IMR-90 (cell line): ENCODE results near the gene ALDH5A1. TPM values are rescaled to one million over a fixed set of nuclear protein-coding genes. Genes with fewer than 3 reads are reported as not detected.

Experiments
- ATAC-seq: fragments of 200-7000 bp; cut with Tn5 transposase; 2 replicates; pipeline ENCODE4 v1.9.1; 2020; ENCODE audit warnings: low read depth, mild to moderate bottlenecking, moderate library complexity
- BruUV-seq: library from RNA; stranded (reverse); fragments of 400-500 nt; replicated peaks from 2 replicates; lab custom pipeline; 2021; lab: Mats Ljungman, UMichigan
- CTCF ChIA-PET: fragments of 300-600 bp; formaldehyde crosslinking; extraction: SDS; loops from one replicate; lab custom pipeline; 2021; ENCODE audit warnings: antibody characterized with exemption; lab: Yijun Ruan, JAX
- POLR2A ChIA-PET: fragments of 300-600 bp; sonication (Branson Sonifier 250); formaldehyde crosslinking; loops from one replicate; lab custom pipeline; 2022; ENCODE audit warnings: antibody characterized with exemption; ENCODE audit not compliant: unreplicated experiment; lab: Charles Lee
- DNase-seq: peaks from one replicate; pipeline ENCODE4 v3.0.0; 2013
- H2AFZ ChIP-seq: replicated peaks from 2 replicates; pipeline ENCODE3; 2013; ENCODE audit warnings: low read length, mild to moderate bottlenecking; ENCODE audit not compliant: poor library complexity
- H2AK5ac ChIP-seq: 2 replicates; pipeline ENCODE4 v1.6.1; 2013; ENCODE audit warnings: low read depth, low read length, inconsistent platforms
- H2AK9ac ChIP-seq: replicated peaks from 2 replicates; pipeline ENCODE3; 2013; ENCODE audit warnings: mild to moderate bottlenecking, low read depth, low read length, moderate library complexity; ENCODE audit not compliant: poor library complexity
- H2BK120ac ChIP-seq: 2 replicates; pipeline ENCODE4 v1.6.1; 2013; ENCODE audit warnings: low read depth, low read length, inconsistent platforms
- H2BK15ac ChIP-seq: 3 replicates; pipeline ENCODE4 v1.6.1; 2013; ENCODE audit warnings: low read depth, low read length, inconsistent platforms
- H2BK20ac ChIP-seq: 2 replicates; pipeline ENCODE4 v1.6.1; 2013; ENCODE audit warnings: low read depth, mild to moderate bottlenecking, inconsistent platforms, low read length, moderate library complexity
- H2BK5ac ChIP-seq: 2 replicates; pipeline ENCODE4 v1.6.1; 2013; ENCODE audit warnings: mild to moderate bottlenecking, low read depth, low read length, inconsistent platforms; ENCODE audit not compliant: poor library complexity, severe bottlenecking
- H3K14ac ChIP-seq: replicated peaks from 2 replicates; pipeline ENCODE4 v1.6.1; 2013; ENCODE audit warnings: low read depth, low read length, inconsistent platforms
- H3K18ac ChIP-seq: 2 replicates; pipeline ENCODE4 v1.6.1; 2013; ENCODE audit warnings: low read depth, low read length, control low read depth
- H3K23ac ChIP-seq: 2 replicates; pipeline ENCODE4 v1.6.1; 2013; ENCODE audit warnings: low read depth, low read length, inconsistent platforms
- H3K27ac ChIP-seq: 2 replicates; pipeline ENCODE4 v1.5.1; 2013; ENCODE audit warnings: mild to moderate bottlenecking, control low read depth, low read length; ENCODE audit not compliant: insufficient read depth
- H3K27me3 ChIP-seq: 2 replicates; pipeline ENCODE4 v1.6.1; 2013; ENCODE audit warnings: low read length; ENCODE audit not compliant: control insufficient read depth, insufficient read depth
- H3K36me3 ChIP-seq: 2 replicates; pipeline ENCODE4 v1.6.1; 2013; ENCODE audit warnings: low read length, mixed read lengths; ENCODE audit not compliant: control insufficient read depth, insufficient read depth
- H3K4ac ChIP-seq: 2 replicates; pipeline ENCODE4 v1.6.1; 2013; ENCODE audit warnings: low read depth, low read length, inconsistent platforms
- H3K4me1 ChIP-seq: 2 replicates; pipeline ENCODE4 v1.6.1; 2013; ENCODE audit warnings: low read length, mixed read lengths; ENCODE audit not compliant: control insufficient read depth, insufficient read depth
- H3K4me2 ChIP-seq: 2 replicates; pipeline ENCODE4 v1.6.1; 2013; ENCODE audit warnings: low read depth, mild to moderate bottlenecking, control low read depth, low read length, moderate library complexity
- H3K4me3 ChIP-seq: 2 replicates; pipeline ENCODE4 v1.5.1; 2013; ENCODE audit warnings: low read depth, mild to moderate bottlenecking, control low read depth, low read length, moderate library complexity; ENCODE audit not compliant: insufficient read depth
- H3K56ac ChIP-seq: 2 replicates; pipeline ENCODE4 v1.6.1; 2013; ENCODE audit warnings: low read length, inconsistent platforms; ENCODE audit not compliant: insufficient read depth; ENCODE audit errors: extremely low read depth
- H3K79me1 ChIP-seq, 2 experiments: 2 replicates each; pipeline ENCODE4 v1.6.1; 2013; ENCODE audit warnings: low read length in 2 of 2, inconsistent platforms in 1 of 2, low read depth in 1 of 2
- H3K9ac ChIP-seq: 2 replicates; pipeline ENCODE4 v1.6.1; 2013; ENCODE audit warnings: low read depth, low read length, control low read depth
- H3K9me1 ChIP-seq: 2 replicates; pipeline ENCODE4 v1.6.1; 2013; ENCODE audit warnings: low read length, inconsistent platforms; ENCODE audit not compliant: insufficient read depth
- H3K9me3 ChIP-seq: 2 replicates; pipeline ENCODE4 v1.6.1; 2013; ENCODE audit warnings: low read length; ENCODE audit not compliant: control insufficient read depth, insufficient read depth
- H4K20me1 ChIP-seq: 2 replicates; pipeline ENCODE4 v1.6.1; 2013; ENCODE audit warnings: low read length, inconsistent platforms; ENCODE audit not compliant: insufficient read depth
- H4K5ac ChIP-seq: 2 replicates; pipeline ENCODE4 v1.6.1; 2013; ENCODE audit warnings: mild to moderate bottlenecking, low read depth, low read length, control low read depth
- H4K8ac ChIP-seq, 2 experiments: 2 replicates each; pipeline ENCODE4 v1.6.1; 2013; ENCODE audit warnings: low read depth in 2 of 2, low read length in 2 of 2, control low read depth in 1 of 2, inconsistent platforms in 1 of 2
- H4K91ac ChIP-seq: 2 replicates; pipeline ENCODE4 v1.6.1; 2013; ENCODE audit warnings: low read depth, low read length, inconsistent platforms; ENCODE audit not compliant: insufficient read depth
- BHLHE40 ChIP-seq: fragments of 150-350 bp; IDR thresholded peaks from 2 replicates; pipeline ENCODE4 v1.6.1; 2016; ENCODE audit warnings: mild to moderate bottlenecking, low read depth, low read length
- CEBPB ChIP-seq: IDR thresholded peaks from 2 replicates; pipeline ENCODE4 v1.6.1; 2012; ENCODE audit warnings: low read depth, low read length, improper control_type of control experiment
- CHD1 ChIP-seq: IDR thresholded peaks from 2 replicates; pipeline ENCODE4 v1.6.1; 2012; ENCODE audit warnings: low read depth, low read length, improper control_type of control experiment
- FOS ChIP-seq: fragments of 150-350 bp; IDR thresholded peaks from 2 replicates; pipeline ENCODE4 v1.6.1; 2016; ENCODE audit warnings: low read depth, low read length
- MAFK ChIP-seq: IDR thresholded peaks from 2 replicates; pipeline ENCODE4 v1.6.1; 2012; ENCODE audit warnings: low read depth, low read length, improper control_type of control experiment
- MAZ ChIP-seq: IDR thresholded peaks from 2 replicates; pipeline ENCODE4 v1.6.1; 2012; ENCODE audit warnings: low read depth, mild to moderate bottlenecking, low read length, improper control_type of control experiment, moderate library complexity, borderline replicate concordance
- MXI1 ChIP-seq: IDR thresholded peaks from 2 replicates; pipeline ENCODE4 v1.6.1; 2012; ENCODE audit warnings: low read depth, mild to moderate bottlenecking, low read length, moderate library complexity, borderline replicate concordance
- NFE2L2 ChIP-seq: fragments of 150-350 bp; IDR thresholded peaks from 2 replicates; pipeline ENCODE4 v1.6.1; 2016; ENCODE audit warnings: low read depth, mild to moderate bottlenecking, low read length
- POLR2A ChIP-seq: IDR thresholded peaks from 2 replicates; pipeline ENCODE4 v1.6.1; 2012; ENCODE audit warnings: mild to moderate bottlenecking, low read depth, low read length
- RAD21 ChIP-seq: IDR thresholded peaks from 2 replicates; pipeline ENCODE4 v1.6.1; 2012; ENCODE audit warnings: low read length, improper control_type of control experiment
- RCOR1 ChIP-seq: IDR thresholded peaks from 2 replicates; pipeline ENCODE4 v1.6.1; 2012; ENCODE audit warnings: mild to moderate bottlenecking, low read length, improper control_type of control experiment; ENCODE audit not compliant: insufficient replicate concordance
- RFX5 ChIP-seq: IDR thresholded peaks from 2 replicates; pipeline ENCODE4 v1.8.0; 2012; ENCODE audit warnings: low read depth, mild to moderate bottlenecking, low read length, moderate library complexity
- SMC3 ChIP-seq: fragments of 150-350 bp; IDR thresholded peaks from 2 replicates; pipeline ENCODE4 v1.6.1; 2016; ENCODE audit warnings: low read depth, mild to moderate bottlenecking, antibody characterized with exemption, low read length, moderate library complexity
- USF2 ChIP-seq: fragments of 150-350 bp; IDR thresholded peaks from 2 replicates; pipeline ENCODE4 v1.6.1; 2017; ENCODE audit warnings: mild to moderate bottlenecking, antibody characterized with exemption, low read length, low read depth
- whole genome bisulfite sequencing, 2 experiments: methylation state at CpG; one replicate each; pipeline versions ENCODE4 v1.1.5 to v1.1.7; 2013; ENCODE audit warnings: missing lambda C conversion rate in 2 of 2; ENCODE audit not compliant: insufficient read length in 1 of 2; ENCODE audit errors: extremely low coverage in 2 of 2; 5-methylcytosine and 5-hydroxymethylcytosine counted together
- dilution Hi-C: fragments of 300-500 bp; cut with HindIII; formaldehyde crosslinking; loops from one replicate; pipeline ENCODE4 v1.14.3; 2018; ENCODE audit warnings: low sequenced_read_pairs; ENCODE audit not compliant: unreplicated experiment
- in situ Hi-C: fragments of 300-500 bp; cut with MboI; formaldehyde crosslinking; loops from 3 replicates; pipeline ENCODE4 v1.14.3; 2019; ENCODE audit warnings: low sequenced_read_pairs, inconsistent platforms, mixed read lengths
- intact Hi-C: fragments of 100-400 bp; cut with micrococcal nuclease; formaldehyde crosslinking; loops from 2 replicates; pipeline ENCODE4 v1.10.0; 2022
- polyA plus RNA-seq, 3 experiments: library from polyadenylated mRNA; depleted of rRNA; stranded (reverse); fragments of >200 nt; gene quantifications; 2 replicates each; pipeline ENCODE4 v1.2.3, GENCODE V29; 2012; ENCODE audit warnings: low replicate concordance in 1 of 3
- total RNA-seq: library from RNA; depleted of rRNA; stranded (reverse); fragments of >200 nt; gene quantifications from 2 replicates; pipeline ENCODE4 v1.2.3, GENCODE V29; 2012
- TF ChIP-seq, protein P1 (sequence below): conservative IDR thresholded peaks from 2 replicates; pipeline ENCODE4 v1.5.1; 2012; ENCODE audit warnings: mild to moderate bottlenecking, low read depth, low read length, improper control_type of control experiment
- TF ChIP-seq, protein P2 (sequence below): fragments of 150-350 bp; IDR thresholded peaks from 2 replicates; pipeline ENCODE4 v1.6.1; 2016; ENCODE audit warnings: low read depth, mild to moderate bottlenecking, low read length, moderate library complexity, borderline replicate concordance

The ALDH5A1 gene
- total and polyA plus RNA-seq, 2 of the 4 experiments (the other 2 are of a cell fraction), result 0.36 to 0.48 TPM

- Histone ChIP-seq H3K36me3 (no peaks in the 10 kb centered on the region), H2BK120ac (no peak overlapping the region), H3K23ac (no peak overlapping the region), H3K9ac (no peak overlapping the region), H2AFZ (no peak overlapping the region), H2AK5ac (no peak overlapping the region), H2BK20ac (no peak overlapping the region), H3K9me1 (no peaks in the 10 kb centered on the region), H4K20me1 (no peaks in the 10 kb centered on the region), H3K27ac (no peak overlapping the region), H4K91ac (no peak overlapping the region), H3K27me3 (no peaks in the 10 kb centered on the region; the same call in 1 of the 2 replicates), H3K4me3 (no peak overlapping the region), H3K4me1 (no peaks in the 10 kb centered on the region), H3K56ac (no peak overlapping the region), H3K18ac (no peak overlapping the region), H4K5ac (no peak overlapping the region), H3K4me2 (no peak overlapping the region), H2BK5ac (no peak overlapping the region), H2BK15ac (no peak overlapping the region), H3K79me1 (no peaks in the 10 kb centered on the region), H3K14ac (no peak overlapping the region), H3K9me3 (no peaks in the 10 kb centered on the region), H4K8ac (no peak overlapping the region), H2AK9ac (no peak overlapping the region), H3K4ac (no peak overlapping the region)
- ChIA-PET CTCF (no interaction called here), POLR2A (no interaction called here)
- ATAC-seq (no peak), DNase-seq (no peak)
- in situ Hi-C loops, result no loop called here
- no TSS peak for BruUV-seq
- WGBS, 2 experiments, result no CpG with 5 or more reads among the region's 1 CpG
- intact Hi-C loops, result no loop called here
- TF ChIP-seq POLR2A (no peak), BHLHE40 (no peak), RFX5 (no peak), SMC3 (no peak), MAFK (no peak), MAZ (no peak), FOS (no peak), RAD21 (no peak), MXI1 (no peak), CEBPB (no peak), NFE2L2 (no peak), CHD1 (no peak), RCOR1 (no peak), USF2 (no peak)
- TF ChIP-seq, protein P1, sequence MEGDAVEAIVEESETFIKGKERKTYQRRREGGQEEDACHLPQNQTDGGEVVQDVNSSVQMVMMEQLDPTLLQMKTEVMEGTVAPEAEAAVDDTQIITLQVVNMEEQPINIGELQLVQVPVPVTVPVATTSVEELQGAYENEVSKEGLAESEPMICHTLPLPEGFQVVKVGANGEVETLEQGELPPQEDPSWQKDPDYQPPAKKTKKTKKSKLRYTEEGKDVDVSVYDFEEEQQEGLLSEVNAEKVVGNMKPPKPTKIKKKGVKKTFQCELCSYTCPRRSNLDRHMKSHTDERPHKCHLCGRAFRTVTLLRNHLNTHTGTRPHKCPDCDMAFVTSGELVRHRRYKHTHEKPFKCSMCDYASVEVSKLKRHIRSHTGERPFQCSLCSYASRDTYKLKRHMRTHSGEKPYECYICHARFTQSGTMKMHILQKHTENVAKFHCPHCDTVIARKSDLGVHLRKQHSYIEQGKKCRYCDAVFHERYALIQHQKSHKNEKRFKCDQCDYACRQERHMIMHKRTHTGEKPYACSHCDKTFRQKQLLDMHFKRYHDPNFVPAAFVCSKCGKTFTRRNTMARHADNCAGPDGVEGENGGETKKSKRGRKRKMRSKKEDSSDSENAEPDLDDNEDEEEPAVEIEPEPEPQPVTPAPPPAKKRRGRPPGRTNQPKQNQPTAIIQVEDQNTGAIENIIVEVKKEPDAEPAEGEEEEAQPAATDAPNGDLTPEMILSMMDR, result no peak
- TF ChIP-seq, protein P2, sequence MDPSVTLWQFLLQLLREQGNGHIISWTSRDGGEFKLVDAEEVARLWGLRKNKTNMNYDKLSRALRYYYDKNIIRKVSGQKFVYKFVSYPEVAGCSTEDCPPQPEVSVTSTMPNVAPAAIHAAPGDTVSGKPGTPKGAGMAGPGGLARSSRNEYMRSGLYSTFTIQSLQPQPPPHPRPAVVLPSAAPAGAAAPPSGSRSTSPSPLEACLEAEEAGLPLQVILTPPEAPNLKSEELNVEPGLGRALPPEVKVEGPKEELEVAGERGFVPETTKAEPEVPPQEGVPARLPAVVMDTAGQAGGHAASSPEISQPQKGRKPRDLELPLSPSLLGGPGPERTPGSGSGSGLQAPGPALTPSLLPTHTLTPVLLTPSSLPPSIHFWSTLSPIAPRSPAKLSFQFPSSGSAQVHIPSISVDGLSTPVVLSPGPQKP, result no peak
- dilution Hi-C loops, result no loop called here
Observed at GRCh38 chr6:24504287-24504648, 9.5 kb downstream of the ALDH5A1 start.
